ENCODE data around the gene COL3A1.

The COL3A1 gene

GRCh38 chr2:189018631-189019030 is 44.5 kb downstream of the COL3A1 start:
- peak; percentile 52 for DNase-seq

GRCh38 chr2:189020179-189020578 is 46.0 kb downstream of the COL3A1 start:
- DNase-seq: no peak

GRCh38 chr2:189022053-189022481 is 47.9 kb downstream of the COL3A1 start:
- DNase-seq: peak; percentile 96

- DNase-seq: peak; percentile 88
Measured at GRCh38 chr2:189022492-189022891, 48.3 kb downstream of the COL3A1 start.

- DNase-seq: peak; percentile 55
Measured at GRCh38 chr2:189024901-189025618, 50.9 kb downstream of the COL3A1 start.

GRCh38 chr2:189037518-189037917 is 63.3 kb downstream of the COL3A1 start:
- peak; percentile 76 for DNase-seq

GRCh38 chr2:189045836-189046235 is 71.7 kb downstream of the COL3A1 start:
- no peak for DNase-seq

GRCh38 chr2:189046320-189046719 is 72.1 kb downstream of the COL3A1 start:
- no peak for DNase-seq

- no peak for DNase-seq
Measured at GRCh38 chr2:189047171-189047888, 73.2 kb downstream of the COL3A1 start.

GRCh38 chr2:189048189-189048588 is 74.0 kb downstream of the COL3A1 start:
- DNase-seq: no peak

- peak; percentile 75 for DNase-seq
Measured at GRCh38 chr2:189049709-189050164, 75.6 kb downstream of the COL3A1 start.

- DNase-seq: no peak
Measured at GRCh38 chr2:189050165-189050712, 76.1 kb downstream of the COL3A1 start.

GRCh38 chr2:189056200-189057106 is 82.3 kb downstream of the COL3A1 start:
- DNase-seq: no peak

- no peak for DNase-seq
Measured at GRCh38 chr2:189057316-189057715, 83.1 kb downstream of the COL3A1 start.

GRCh38 chr2:189060096-189060642 is 86.0 kb downstream of the COL3A1 start:
- DNase-seq: no peak
